H1 (cell line): ENCODE data around the gene RAB11B. TPM values are rescaled to one million over a fixed set of nuclear protein-coding genes. Genes with fewer than 3 reads are reported as not detected.
A peak's percentile ranks its signal among the peaks of the same experiment; 100 is the strongest.

ENCODE experiments used
- CTCF ChIA-PET: fragments of 300-600 bp; sonication (Branson Sonifier 250); formaldehyde crosslinking; loops from one replicate; lab custom pipeline; 2021; ENCODE audit not compliant: partially characterized antibody; lab: Charles Lee
- POLR2A ChIA-PET: fragments of 300-600 bp; sonication (Branson Sonifier 250); formaldehyde crosslinking; loops from one replicate; lab custom pipeline; 2021; ENCODE audit warnings: inconsistent platforms; ENCODE audit not compliant: partially characterized antibody; lab: Charles Lee
- DNase-seq, 2 experiments: peaks; one replicate each; pipeline versions ENCODE4 v3.0.0 to v3.0.0-alpha.2; 2010 to 2022; ENCODE audit warnings: low spot score in 2 of 2, low read depth in 1 of 2, mixed read lengths in 1 of 2
- FAIRE-seq: peaks from 2 replicates; lab custom pipeline; 2011; peaks lifted over from hg19 to GRCh38; lab: Jason Lieb, UNC
- H2AFZ ChIP-seq: 2 replicates; pipeline ENCODE4 v1.8.1; 2012; ENCODE audit warnings: low read length, inconsistent platforms
- H2AK5ac ChIP-seq: 2 replicates; pipeline ENCODE4 v1.6.1; 2013; ENCODE audit warnings: low read depth, low read length
- H2BK120ac ChIP-seq: replicated peaks from 2 replicates; pipeline ENCODE3; 2013; ENCODE audit warnings: low read depth, low read length, inconsistent platforms
- H2BK12ac ChIP-seq: 2 replicates; pipeline ENCODE4 v1.6.1; 2013; ENCODE audit warnings: low read depth, low read length
- H2BK15ac ChIP-seq: 2 replicates; pipeline ENCODE4 v1.6.1; 2013; ENCODE audit warnings: low read length
- H2BK20ac ChIP-seq: 2 replicates; pipeline ENCODE4 v1.6.1; 2013; ENCODE audit warnings: low read length
- H2BK5ac ChIP-seq: 2 replicates; pipeline ENCODE4 v1.6.1; 2013; ENCODE audit warnings: low read depth, low read length
- H3K14ac ChIP-seq: 2 replicates; pipeline ENCODE4 v1.6.1; 2013; ENCODE audit warnings: inconsistent platforms; ENCODE audit not compliant: insufficient read length
- H3K18ac ChIP-seq: 2 replicates; pipeline ENCODE4 v1.6.1; 2013; ENCODE audit warnings: low read length; ENCODE audit errors: extremely low read depth
- H3K23ac ChIP-seq: 2 replicates; pipeline ENCODE4 v1.6.1; 2013; ENCODE audit warnings: inconsistent platforms; ENCODE audit not compliant: insufficient read length
- H3K23me2 ChIP-seq: 2 replicates; pipeline ENCODE4 v1.6.1; 2013; ENCODE audit warnings: low read depth, low read length
- H3K27ac ChIP-seq: 2 replicates; pipeline ENCODE4 v1.6.1; 2011; ENCODE audit warnings: low read depth, low read length, inconsistent platforms
- H3K27me3 ChIP-seq, 4 experiments: replicated peaks in 1 of 4; 1 replicate in 1 of 4; 2 replicates in 3 of 4; pipeline versions ENCODE4 v1.6.1 to v1.8.1; 2011 to 2013; ENCODE audit warnings: low read length in 3 of 4, mild to moderate bottlenecking in 3 of 4, inconsistent platforms in 2 of 4, mixed read lengths in 2 of 4, moderate library complexity in 1 of 4; ENCODE audit not compliant: control insufficient read depth in 3 of 4, insufficient read depth in 3 of 4; ENCODE audit errors: extremely low read depth in 1 of 4
- H3K36me3 ChIP-seq, 4 experiments: 2 replicates each; pipeline versions ENCODE4 v1.6.1 to v1.8.1; 2011 to 2013; ENCODE audit warnings: mild to moderate bottlenecking in 4 of 4, low read length in 3 of 4, moderate library complexity in 2 of 4, control low read depth in 1 of 4, inconsistent platforms in 1 of 4; ENCODE audit not compliant: insufficient read depth in 4 of 4, control insufficient read depth in 2 of 4
- H3K4ac ChIP-seq: replicated peaks from 2 replicates; pipeline ENCODE3; 2013; ENCODE audit warnings: low read length, low read depth, mixed read lengths, inconsistent platforms; ENCODE audit not compliant: insufficient read length
- H3K4me1 ChIP-seq, 4 experiments: replicated peaks in 1 of 4; 1 replicate in 1 of 4; 2 replicates in 3 of 4; pipeline versions ENCODE4 v1.6.1 to v1.8.1; 2011 to 2013; ENCODE audit warnings: low read length in 3 of 4, inconsistent platforms in 2 of 4, mixed read lengths in 1 of 4; ENCODE audit not compliant: insufficient read depth in 4 of 4, control insufficient read depth in 3 of 4
- H3K4me2 ChIP-seq, 2 experiments: 2 replicates each; pipeline versions ENCODE4 v1.6.1 to v1.8.1; 2011 to 2013; ENCODE audit warnings: low read depth in 2 of 2, low read length in 2 of 2, control low read depth in 1 of 2, inconsistent platforms in 1 of 2, mild to moderate bottlenecking in 1 of 2; ENCODE audit not compliant: insufficient read depth in 1 of 2
- H3K4me3 ChIP-seq, 4 experiments: fragments of 200-600, 300-600 bp in 1 of 4; sonication (generic), shearing (Covaris generic), sonication (Bioruptor Twin) in 1 of 4; 2 replicates each; pipeline versions ENCODE4 v1.5.1 to v1.8.1; 2011 to 2016; ENCODE audit warnings: low read length in 4 of 4, low read depth in 3 of 4, control low read depth in 2 of 4, inconsistent platforms in 2 of 4, mild to moderate bottlenecking in 2 of 4, mixed read lengths in 1 of 4, moderate library complexity in 1 of 4; ENCODE audit not compliant: insufficient read depth in 2 of 4; ENCODE audit errors: extremely low read depth in 1 of 4
- H3K56ac ChIP-seq: replicated peaks from 2 replicates; pipeline ENCODE3; 2013; ENCODE audit warnings: low read depth, mild to moderate bottlenecking, mixed read lengths, low read length, inconsistent platforms; ENCODE audit not compliant: insufficient read length
- H3K79me1 ChIP-seq: 2 replicates; pipeline ENCODE4 v1.6.1; 2013; ENCODE audit warnings: low read depth, low read length, control low read depth
- H3K79me2 ChIP-seq, 2 experiments: 2 replicates each; pipeline versions ENCODE4 v1.6.1 to v1.8.1; 2012 to 2013; ENCODE audit warnings: low read length in 2 of 2, mild to moderate bottlenecking in 2 of 2, inconsistent platforms in 1 of 2; ENCODE audit not compliant: insufficient read depth in 2 of 2, control insufficient read depth in 1 of 2
- H3K9ac ChIP-seq, 4 experiments: replicated peaks in 1 of 4; 1 replicate in 1 of 4; 2 replicates in 3 of 4; pipeline versions ENCODE4 v1.6.1 to v1.8.1; 2011 to 2013; ENCODE audit warnings: low read depth in 3 of 4, low read length in 3 of 4, control low read depth in 2 of 4, mild to moderate bottlenecking in 2 of 4, moderate library complexity in 2 of 4, inconsistent platforms in 1 of 4; ENCODE audit errors: extremely low read depth in 1 of 4
- H3K9me3 ChIP-seq, 2 experiments: 2 replicates each; pipeline versions ENCODE4 v1.6.1 to v1.8.1; 2012 to 2013; ENCODE audit warnings: mild to moderate bottlenecking in 2 of 2, moderate library complexity in 2 of 2, control low read depth in 1 of 2, inconsistent platforms in 1 of 2, low read depth in 1 of 2, low read length in 1 of 2, mixed read lengths in 1 of 2; ENCODE audit not compliant: insufficient read depth in 2 of 2
- H4K20me1 ChIP-seq, 2 experiments: replicated peaks in 1 of 2; 2 replicates each; pipeline versions ENCODE3 to v1.8.1; 2011 to 2013; ENCODE audit warnings: inconsistent platforms in 2 of 2, low read length in 2 of 2, mild to moderate bottlenecking in 1 of 2; ENCODE audit not compliant: insufficient read depth in 2 of 2, control insufficient read depth in 1 of 2
- H4K5ac ChIP-seq: 2 replicates; pipeline ENCODE4 v1.6.1; 2013; ENCODE audit warnings: low read length, low read depth, mixed read lengths, inconsistent platforms; ENCODE audit not compliant: insufficient read length
- H4K8ac ChIP-seq: 2 replicates; pipeline ENCODE4 v1.8.0; 2013; ENCODE audit warnings: mild to moderate bottlenecking, moderate library complexity, low read length, inconsistent platforms; ENCODE audit not compliant: insufficient read depth; ENCODE audit errors: extremely low read depth
- H4K91ac ChIP-seq: replicated peaks from 2 replicates; pipeline ENCODE3; 2013; ENCODE audit warnings: low read length, mixed read lengths, inconsistent platforms; ENCODE audit not compliant: insufficient read length
- CBX8 ChIP-seq: fragments of 300-800, 300-1000 bp; sonication (generic); IDR thresholded peaks from 2 replicates; pipeline ENCODE4 v1.7.1; 2016; ENCODE audit warnings: low read depth, low read length, borderline replicate concordance
- CREB1 ChIP-seq: IDR thresholded peaks from 2 replicates; pipeline ENCODE4 v1.6.1; 2012; ENCODE audit warnings: inconsistent platforms
- RAD21 ChIP-seq, 2 experiments: IDR thresholded peaks in 1 of 2; conservative IDR thresholded peaks in 1 of 2; 2 replicates each; pipeline ENCODE4 v1.6.1; 2011; ENCODE audit warnings: low read depth in 2 of 2, low read length in 2 of 2, improper control_type of control experiment in 1 of 2, inconsistent platforms in 1 of 2, mild to moderate bottlenecking in 1 of 2, moderate library complexity in 1 of 2
- SAP30 ChIP-seq: fragments of 300-600 bp; sonication (generic); IDR thresholded peaks from 2 replicates; pipeline ENCODE4 v1.7.1; 2012; ENCODE audit warnings: low read length, moderate library complexity, mild to moderate bottlenecking, inconsistent platforms; ENCODE audit not compliant: insufficient read depth, insufficient replicate concordance
- SIRT6 ChIP-seq: IDR thresholded peaks from one replicate; pipeline ENCODE4 v1.7.1; 2012; ENCODE audit warnings: low read length, inconsistent platforms
- WGBS, 2 experiments: shearing (Covaris generic) in 1 of 2; methylation state at CpG; one replicate each; pipeline versions ENCODE4 v1.1.6 to v1.1.7; 2013 to 2015; ENCODE audit warnings: low lambda C conversion rate in 2 of 2, mixed read lengths in 2 of 2, inconsistent platforms in 1 of 2, low coverage in 1 of 2, missing lambda C conversion rate in 1 of 2; ENCODE audit not compliant: insufficient replicate concordance in 2 of 2, insufficient coverage in 1 of 2, insufficient read length in 1 of 2; ENCODE audit errors: extremely low coverage in 1 of 2, missing lambda C conversion rate in 1 of 2; 5-methylcytosine and 5-hydroxymethylcytosine counted together
- polyA plus RNA-seq, 7 experiments: library from polyadenylated mRNA; depleted of rRNA in 3 of 7; stranded (reverse) in 5 of 7; unstranded in 2 of 7; fragments of >200 nt in 5 of 7; fragments of 200-250 nt in 2 of 7; gene quantifications; 1 replicate in 5 of 7; 2 replicates in 1 of 7; 4 replicates in 1 of 7; pipeline versions ENCODE4 v1.2.1 to v1.2.3, GENCODE V29; 2011 to 2013; ENCODE audit warnings: missing spikeins in 2 of 7, mixed read lengths in 2 of 7
- total RNA-seq: library from RNA; stranded (reverse); fragmentation: NEBNext Ultra II Directional; extraction: Animal tissue kit (Norgen Biotek cat#: 25700); gene quantifications from 2 replicates; pipeline ENCODE4 v1.2.1, GENCODE V29; 2021
- TF ChIP-seq, protein P1 (sequence below): IDR thresholded peaks from 2 replicates; pipeline ENCODE4 v1.6.1; 2012; ENCODE audit warnings: inconsistent platforms
- TF ChIP-seq, protein P2 (sequence below), 3 experiments: IDR thresholded peaks; 1 replicate in 2 of 3; 2 replicates in 1 of 3; pipeline versions ENCODE4 v1.5.1 to v1.6.1; 2011; ENCODE audit warnings: low read length in 3 of 3, mild to moderate bottlenecking in 3 of 3, inconsistent platforms in 2 of 3, low read depth in 1 of 3, moderate library complexity in 1 of 3; ENCODE audit not compliant: insufficient read depth in 1 of 3; ENCODE audit errors: control extremely low read depth in 1 of 3

The RAB11B gene
- total and polyA plus RNA-seq, 2 of the 8 experiments (the other 6 are each of a cell fraction or from before 2014, with no cell fraction given), result 50.2 to 85.8 TPM

DNA sequence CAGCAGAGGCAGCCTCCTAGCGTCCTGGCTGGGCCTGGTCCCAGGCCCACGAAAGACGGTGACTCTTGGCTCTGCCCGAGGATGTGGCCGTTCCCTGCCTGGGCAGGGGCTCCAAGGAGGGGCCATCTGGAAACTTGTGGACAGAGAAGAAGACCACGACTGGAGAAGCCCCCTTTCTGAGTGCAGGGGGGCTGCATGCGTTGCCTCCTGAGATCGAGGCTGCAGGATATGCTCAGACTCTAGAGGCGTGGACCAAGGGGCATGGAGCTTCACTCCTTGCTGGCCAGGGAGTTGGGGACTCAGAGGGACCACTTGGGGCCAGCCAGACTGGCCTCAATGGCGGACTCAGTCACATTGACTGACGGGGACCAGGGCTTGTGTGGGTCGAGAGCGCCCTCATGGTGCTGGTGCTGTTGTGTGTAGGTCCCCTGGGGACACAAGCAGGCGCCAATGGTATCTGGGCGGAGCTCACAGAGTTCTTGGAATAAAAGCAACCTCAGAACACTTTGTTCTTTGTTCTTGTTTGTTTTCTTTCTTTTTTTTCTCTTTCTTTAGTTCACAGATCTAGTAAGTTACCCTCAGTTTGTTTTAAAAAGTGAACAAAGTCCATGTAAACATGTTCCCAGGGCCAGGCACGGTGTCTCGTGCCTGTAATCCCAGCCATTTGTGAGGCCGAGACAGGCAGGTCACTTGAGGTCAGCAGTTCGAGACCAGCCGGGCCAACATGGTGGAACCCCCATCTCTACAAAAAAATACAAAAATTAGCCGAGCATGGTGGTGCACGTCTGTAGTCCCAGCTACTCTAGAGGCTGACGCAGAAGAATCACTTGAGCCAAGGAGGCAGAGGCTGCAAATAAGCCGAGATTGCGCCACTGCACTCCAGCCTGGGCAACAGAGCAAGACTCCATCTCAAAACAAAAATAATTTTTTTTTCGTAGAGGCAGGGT, 16.0 kb upstream of the RAB11B start:
- H3K23me2 ChIP-seq, result no peaks in the 10 kb centered on the region
- no peak overlapping the region for H3K23ac ChIP-seq
- ChIA-PET POLR2A (interaction anchor here (0.6 to 2.0 kb wide), 7 partner anchors 9 to 138 kb away, joined by 3 to 5 read pairs (median 3); no protein-coding TSS in a partner anchor), CTCF (interaction anchor here (0.7 to 1.5 kb wide), 5 partner anchors 11 to 33 kb away, joined by 3 to 15 read pairs (median 5); no protein-coding TSS in a partner anchor)
- no peak overlapping the region for H3K18ac ChIP-seq
- H2BK15ac ChIP-seq, result no peak overlapping the region
- no peak overlapping the region for H3K9ac ChIP-seq
- no peaks in the 10 kb centered on the region; a peak in 2 of 8 replicates for H3K36me3 ChIP-seq
- no peak overlapping the region for H4K5ac ChIP-seq
- no peak overlapping the region for H3K14ac ChIP-seq
- H3K56ac ChIP-seq, result no peak overlapping the region
- no peak for FAIRE-seq
- H3K79me1 ChIP-seq, result no peaks in the 10 kb centered on the region
- no peak overlapping the region for H4K91ac ChIP-seq
- no peaks in the 10 kb centered on the region for H3K79me2 ChIP-seq
- H3K4ac ChIP-seq, result no peak overlapping the region
- 91% methylated on average over 26 of the region's 26 CpGs; no CpG with 5 or more reads in 1 of the 2 experiments for WGBS, 2 experiments
- no peak overlapping the region for H2BK120ac ChIP-seq
- H2AFZ ChIP-seq, result no peak overlapping the region
- H2AK5ac ChIP-seq, result no peak overlapping the region
- H3K27me3 ChIP-seq, result no peaks in the 10 kb centered on the region
- no peaks in the 10 kb centered on the region for H4K20me1 ChIP-seq
- H2BK20ac ChIP-seq, result no peak overlapping the region
- no peak overlapping the region for H4K8ac ChIP-seq
- no peak overlapping the region for H3K4me3 ChIP-seq
- H3K27ac ChIP-seq, result no peak overlapping the region
- no peak for DNase-seq
- H3K4me2 ChIP-seq, result no peak overlapping the region
- no peak overlapping the region for H2BK12ac ChIP-seq
- no peak overlapping the region for H2BK5ac ChIP-seq
- H3K4me1 ChIP-seq, result no peaks in the 10 kb centered on the region
- no peaks in the 10 kb centered on the region for H3K9me3 ChIP-seq
- TF ChIP-seq RAD21 (IDR thresholded peaks at IDR 0.05 in 1 of 2, conservative IDR thresholded peaks at IDR 0.05 in 1 of 2; ENCODE audit: low read depth in 2 of 2, low read length in 2 of 2) (peak; percentile 30 to 52; a peak in 3 of 4 replicates), CBX8 (no peak), CREB1 (no peak), SIRT6 (no peak), SAP30 (no peak)
- TF ChIP-seq, protein P1, sequence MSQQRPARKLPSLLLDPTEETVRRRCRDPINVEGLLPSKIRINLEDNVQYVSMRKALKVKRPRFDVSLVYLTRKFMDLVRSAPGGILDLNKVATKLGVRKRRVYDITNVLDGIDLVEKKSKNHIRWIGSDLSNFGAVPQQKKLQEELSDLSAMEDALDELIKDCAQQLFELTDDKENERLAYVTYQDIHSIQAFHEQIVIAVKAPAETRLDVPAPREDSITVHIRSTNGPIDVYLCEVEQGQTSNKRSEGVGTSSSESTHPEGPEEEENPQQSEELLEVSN, result no peak
- TF ChIP-seq, protein P2, sequence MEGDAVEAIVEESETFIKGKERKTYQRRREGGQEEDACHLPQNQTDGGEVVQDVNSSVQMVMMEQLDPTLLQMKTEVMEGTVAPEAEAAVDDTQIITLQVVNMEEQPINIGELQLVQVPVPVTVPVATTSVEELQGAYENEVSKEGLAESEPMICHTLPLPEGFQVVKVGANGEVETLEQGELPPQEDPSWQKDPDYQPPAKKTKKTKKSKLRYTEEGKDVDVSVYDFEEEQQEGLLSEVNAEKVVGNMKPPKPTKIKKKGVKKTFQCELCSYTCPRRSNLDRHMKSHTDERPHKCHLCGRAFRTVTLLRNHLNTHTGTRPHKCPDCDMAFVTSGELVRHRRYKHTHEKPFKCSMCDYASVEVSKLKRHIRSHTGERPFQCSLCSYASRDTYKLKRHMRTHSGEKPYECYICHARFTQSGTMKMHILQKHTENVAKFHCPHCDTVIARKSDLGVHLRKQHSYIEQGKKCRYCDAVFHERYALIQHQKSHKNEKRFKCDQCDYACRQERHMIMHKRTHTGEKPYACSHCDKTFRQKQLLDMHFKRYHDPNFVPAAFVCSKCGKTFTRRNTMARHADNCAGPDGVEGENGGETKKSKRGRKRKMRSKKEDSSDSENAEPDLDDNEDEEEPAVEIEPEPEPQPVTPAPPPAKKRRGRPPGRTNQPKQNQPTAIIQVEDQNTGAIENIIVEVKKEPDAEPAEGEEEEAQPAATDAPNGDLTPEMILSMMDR (IDR thresholded peaks at IDR 0.05; ENCODE audit: control extremely low read depth in 1 of 3, insufficient read depth in 1 of 3, low read depth in 1 of 3, low read length in 3 of 3), result peak in 2 of 3 experiments; percentile 24 to 31; a peak in 2 of 4 replicates
